T-helper 1 cell (primary cell): ENCODE results near the gene TMEM87A.
A peak's percentile ranks its signal among the peaks of the same experiment; 100 is the strongest.

ENCODE experiments used
- DNase-seq, 5 donors: peaks; one replicate each; pipeline ENCODE4 v3.0.0-alpha.2; 2012 to 2020

TMEM87A gene

DNA sequence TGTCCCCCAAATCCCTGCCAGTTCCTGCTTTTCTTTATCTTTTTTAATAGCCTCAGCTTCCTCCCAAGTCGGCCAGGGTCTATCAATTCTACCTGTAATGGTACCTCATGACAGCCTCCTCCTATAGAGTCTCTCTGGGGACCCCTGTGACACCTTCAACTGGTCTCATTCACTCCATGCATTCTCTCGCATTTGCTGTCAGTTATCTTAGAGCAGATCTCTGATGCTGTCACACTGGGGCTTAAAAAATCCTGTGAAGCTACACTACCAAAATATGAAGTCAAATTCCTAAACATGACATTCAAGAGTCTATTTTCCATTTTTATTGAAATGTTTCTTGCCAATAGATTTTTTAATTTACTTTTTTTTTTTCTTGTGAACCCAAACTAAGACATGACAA is 70.6 kb downstream of the TMEM87A start:
- no peak for DNase-seq

DNA sequence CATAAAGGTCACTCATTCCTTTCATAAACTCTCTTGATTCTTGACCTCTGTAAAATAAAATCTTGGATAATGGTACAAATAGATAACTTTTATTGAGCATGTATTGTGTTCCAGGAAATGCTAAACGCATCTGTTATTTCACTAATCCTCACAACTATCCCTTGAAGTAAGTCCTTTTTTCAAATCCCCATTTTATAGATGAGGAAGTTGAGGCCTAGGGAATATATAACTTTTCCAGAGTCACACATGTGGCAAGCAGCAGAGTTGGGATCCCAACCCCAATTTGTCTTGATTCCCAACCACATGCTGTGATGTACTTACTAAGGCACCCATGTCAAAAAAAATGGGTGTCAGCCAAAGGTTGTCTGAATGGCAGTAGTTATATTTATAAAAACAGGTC is 71.4 kb downstream of the TMEM87A start:
- DNase-seq: no peak

GRCh38 chr15:42199126-42199525 is 74.1 kb downstream of the TMEM87A start:
- no peak for DNase-seq

- no peak for DNase-seq
Observed at GRCh38 chr15:42198516-42198915, 74.7 kb downstream of the TMEM87A start.

- no peak for DNase-seq
Observed at GRCh38 chr15:42194513-42194912, 78.7 kb downstream of the TMEM87A start.

GRCh38 chr15:42193383-42193782 is 79.8 kb downstream of the TMEM87A start:
- DNase-seq: peak in 1 of 5 donors; percentile 22

DNA sequence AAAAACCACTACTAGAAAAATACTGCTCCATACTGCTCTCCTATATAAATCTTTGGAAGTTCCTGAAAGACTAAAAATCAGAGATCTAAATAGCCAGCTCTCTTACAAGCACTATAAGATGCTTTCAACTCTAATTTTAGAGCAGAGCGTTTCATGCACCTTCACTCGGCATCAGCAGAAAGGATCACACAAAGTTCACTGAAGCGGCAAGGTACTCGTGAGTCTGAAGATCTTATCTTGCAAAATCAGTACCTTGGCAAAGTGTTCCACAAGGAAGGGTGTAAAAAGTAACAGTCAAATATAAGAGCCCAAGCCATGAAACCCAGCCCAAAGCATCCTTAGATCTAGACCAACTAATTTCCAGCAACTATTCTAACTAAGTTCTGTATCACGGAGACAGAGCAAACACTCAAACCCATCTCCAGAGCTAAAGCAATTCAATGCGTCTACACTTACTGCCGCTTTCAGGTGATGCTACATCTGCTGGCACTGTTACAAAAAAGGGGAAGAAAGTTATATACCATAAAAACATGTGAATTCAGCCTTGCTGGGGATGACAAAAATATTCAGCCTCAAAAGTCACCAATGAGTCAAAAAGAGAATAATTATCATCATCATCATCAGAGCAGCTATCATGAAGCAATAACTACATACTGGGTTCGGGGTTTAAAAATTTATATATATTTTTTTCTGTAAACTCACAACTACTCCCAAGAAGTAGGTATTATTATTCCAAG is 81.5 kb downstream of the TMEM87A start:
- DNase-seq: no peak

- DNase-seq: no peak
Observed at GRCh38 chr15:42190370-42190769, 82.9 kb downstream of the TMEM87A start.

GRCh38 chr15:42185801-42186200 is 87.4 kb downstream of the TMEM87A start:
- DNase-seq: no peak

DNA sequence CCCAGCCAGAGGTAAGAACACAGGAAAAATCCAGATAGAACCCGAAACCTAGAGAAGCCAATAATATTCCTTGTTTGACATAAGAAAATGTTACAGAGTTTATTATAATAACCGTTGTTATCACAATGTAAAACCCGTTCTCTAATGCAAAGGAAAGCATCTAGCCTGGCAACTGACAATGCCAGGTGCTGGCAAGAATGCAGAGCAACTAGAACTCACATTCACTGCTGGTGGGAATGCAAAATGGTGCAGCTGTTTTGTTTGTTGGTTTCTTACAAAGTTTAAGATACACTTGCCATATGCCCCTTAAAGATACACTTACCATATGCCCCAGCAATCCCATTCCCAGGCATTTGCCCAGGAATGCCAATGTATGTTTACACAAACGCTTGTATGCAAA is 88.5 kb downstream of the TMEM87A start:
- no peak for DNase-seq

DNA sequence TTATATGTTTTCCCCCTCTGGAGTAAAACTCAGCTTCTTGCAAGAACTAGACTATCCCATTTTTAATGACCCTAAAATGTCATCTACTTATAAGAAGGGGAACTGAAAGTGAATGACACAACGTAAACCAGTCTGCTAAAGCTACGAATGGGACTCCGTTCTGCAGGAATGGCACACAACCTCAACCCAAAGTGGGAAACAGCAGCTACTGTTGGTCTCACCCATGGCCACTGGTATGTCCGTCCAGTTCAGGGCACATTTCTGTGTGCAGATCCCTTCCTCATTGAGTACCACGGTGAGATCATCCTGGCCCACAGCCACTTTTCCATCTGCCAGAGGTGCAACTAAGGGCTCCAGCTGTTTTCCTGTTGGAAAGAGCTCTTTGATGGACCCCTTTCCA is 88.9 kb downstream of the TMEM87A start:
- DNase-seq: no peak

DNA sequence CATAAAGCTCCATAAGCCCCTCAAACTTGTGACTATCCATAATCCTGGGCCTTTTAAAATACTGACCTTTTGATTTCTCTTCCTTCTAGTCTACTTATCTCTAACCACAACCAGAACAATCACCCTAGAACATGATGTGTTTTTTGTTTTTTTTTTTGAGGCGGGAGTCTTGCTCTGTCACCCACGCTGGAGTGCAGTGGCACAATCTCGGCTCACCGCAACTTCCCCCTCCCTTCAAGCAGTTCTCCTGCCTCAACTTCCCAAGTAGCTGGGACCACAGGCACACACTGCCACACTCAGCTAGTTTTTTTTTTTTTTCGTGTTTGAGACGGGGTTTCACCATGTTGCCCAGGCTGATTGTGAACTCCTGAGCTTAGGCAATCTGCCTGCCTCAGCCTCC is 90.3 kb downstream of the TMEM87A start:
- no peak for DNase-seq

DNA sequence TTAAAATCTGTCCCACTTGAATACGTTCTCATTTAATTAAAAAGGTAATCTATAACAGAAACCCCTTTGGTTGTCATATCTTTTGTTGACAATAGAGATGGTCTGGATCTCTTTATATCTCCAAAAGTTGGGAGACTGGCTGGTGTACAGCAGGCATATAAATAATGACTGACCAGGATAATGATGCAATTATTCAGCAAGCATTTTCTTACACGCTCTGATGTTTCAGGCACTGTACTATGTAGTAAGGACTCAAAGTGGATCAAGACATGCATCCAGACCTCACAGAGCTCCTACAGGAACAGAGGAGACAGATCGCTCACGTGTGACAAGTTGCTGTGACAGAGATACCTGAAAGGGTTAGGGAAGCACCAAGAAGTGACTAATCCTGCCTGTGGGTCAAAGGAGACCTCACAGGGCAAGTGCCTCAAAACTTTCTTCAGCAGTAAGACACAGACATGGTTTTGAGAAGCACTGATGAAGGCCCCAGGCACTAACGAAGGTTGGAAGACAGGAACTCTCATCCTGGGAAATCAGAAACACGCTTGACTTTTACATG is 90.8 kb downstream of the TMEM87A start:
- DNase-seq: no peak

DNA sequence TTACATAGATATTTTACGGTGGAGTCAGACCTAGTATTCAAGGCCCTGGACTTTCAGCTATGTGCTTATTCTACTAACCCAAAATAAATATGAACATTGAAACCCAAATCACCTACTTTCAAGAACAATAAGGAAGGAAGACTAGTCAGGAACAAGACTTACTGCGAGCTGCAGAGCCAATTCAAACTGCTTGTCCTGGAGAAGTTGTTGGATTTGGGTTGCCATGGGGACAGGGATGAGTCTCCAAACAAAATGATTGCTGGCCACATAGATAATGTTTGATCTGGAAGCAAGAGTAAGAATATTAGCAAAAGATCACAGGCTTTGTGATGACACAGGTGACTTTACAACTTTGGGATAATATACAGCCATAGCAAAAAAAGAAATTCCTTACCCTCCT is 95.2 kb downstream of the TMEM87A start:
- no peak for DNase-seq

DNA sequence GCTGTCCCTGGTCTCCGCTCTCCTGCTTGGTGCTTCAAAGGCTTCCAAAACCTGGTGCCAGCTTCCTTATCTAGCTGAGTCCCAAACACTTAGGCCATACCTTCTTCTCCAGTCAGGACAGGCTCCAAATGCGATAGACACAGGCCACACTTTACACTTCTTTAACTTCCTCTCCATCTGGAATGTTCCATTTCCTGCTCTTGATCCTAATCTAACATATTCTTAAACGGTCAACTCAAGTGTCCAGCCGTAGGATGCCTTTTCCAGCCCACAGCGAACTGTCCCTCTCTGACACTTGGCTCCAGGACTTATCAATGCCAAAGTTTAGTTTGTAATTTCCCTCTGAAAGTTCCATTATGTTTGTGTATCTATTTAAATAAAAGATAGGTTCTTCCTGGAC is 97.6 kb downstream of the TMEM87A start:
- no peak for DNase-seq

DNA sequence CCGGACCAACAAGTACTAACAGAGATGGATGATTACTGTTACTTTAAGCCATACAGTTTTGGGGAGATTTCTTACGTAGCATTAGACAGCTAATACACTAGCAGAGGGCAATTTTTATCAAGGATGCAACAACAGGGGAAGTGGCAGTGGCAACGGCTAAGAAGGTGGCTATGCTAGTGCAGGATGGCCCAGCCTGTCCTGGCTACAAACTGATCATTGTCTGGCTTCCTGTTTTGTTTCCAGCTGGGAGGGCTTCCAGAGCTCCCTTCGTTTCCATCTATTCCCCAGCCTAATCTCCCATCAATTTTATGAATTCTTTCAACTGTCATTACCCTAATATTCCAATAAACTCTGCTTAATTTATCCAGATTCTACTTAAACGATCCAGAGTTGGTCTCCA is 100.8 kb downstream of the TMEM87A start:
- DNase-seq: no peak

DNA sequence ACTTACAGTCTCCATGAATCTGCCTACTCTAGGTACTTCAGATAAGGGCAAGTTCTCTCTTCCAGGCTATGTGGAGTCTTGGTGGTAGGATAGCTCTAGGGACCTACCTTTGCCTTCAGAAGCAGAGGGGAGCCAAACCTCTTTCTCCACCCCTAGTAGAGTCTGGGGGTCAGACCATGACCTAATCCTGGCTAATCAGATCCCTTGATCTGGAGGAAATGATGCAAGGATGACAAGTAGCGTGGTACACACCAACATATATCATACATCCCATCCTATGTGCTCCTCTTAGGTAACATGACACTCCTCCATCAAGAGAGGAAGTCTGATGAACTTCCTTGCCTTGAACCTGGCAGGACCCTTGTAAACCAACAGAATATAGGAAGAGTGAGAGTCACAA is 101.4 kb downstream of the TMEM87A start:
- DNase-seq: no peak

- peak in 1 of 5 donors; percentile 19 for DNase-seq
Observed at GRCh38 chr15:42171122-42171521, 102.1 kb downstream of the TMEM87A start.

GRCh38 chr15:42166225-42166940 is 106.8 kb downstream of the TMEM87A start:
- DNase-seq: no peak

DNA sequence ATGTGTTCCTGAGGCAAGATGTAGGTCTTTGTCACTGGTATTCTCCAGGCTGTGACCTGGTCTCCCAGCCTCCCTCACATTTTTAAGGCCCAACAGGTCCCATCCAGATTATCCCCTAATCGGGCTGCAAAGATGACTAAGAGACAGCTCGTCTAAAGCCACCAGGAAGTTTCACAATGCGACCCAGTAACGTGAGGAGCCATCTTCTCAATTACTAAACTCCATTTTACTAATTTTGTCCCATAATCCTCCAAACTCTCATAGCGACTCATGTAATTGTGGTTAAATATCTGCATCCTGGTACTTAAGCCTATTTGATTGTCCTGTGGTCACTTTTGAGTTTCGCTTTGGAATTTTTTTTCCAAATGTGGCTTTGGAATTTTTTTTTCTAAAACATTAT is 108.1 kb downstream of the TMEM87A start:
- no peak for DNase-seq

GRCh38 chr15:42163947-42164550 is 109.2 kb downstream of the TMEM87A start:
- no peak for DNase-seq

- no peak for DNase-seq
Observed at GRCh38 chr15:42163291-42163690, 109.9 kb downstream of the TMEM87A start.
